Pancreas (tissue), 10 donors: ENCODE data around the gene NRG4. TPM values are rescaled to one million over a fixed set of nuclear protein-coding genes. Genes with fewer than 3 reads are reported as not detected.
A peak's percentile ranks its signal among the peaks of the same experiment; 100 is the strongest.

Experiments
- ATAC-seq, 4 donors: fragments of 200-7000 bp; cut with Tn5 transposase; one replicate each; pipeline versions ENCODE4 v1.8.0 to v1.9.1; 2020; ENCODE audit warnings: mild to moderate bottlenecking in 4 of 4, moderate library complexity in 4 of 4
- DNase-seq, 6 donors: peaks; one replicate each; pipeline ENCODE4 v3.0.0-alpha.2; 2020
- FAIRE-seq: peaks from 2 replicates; lab custom pipeline; 2012; peaks lifted over from hg19 to GRCh38; lab: Jason Lieb, UNC
- H3K27ac ChIP-seq, 4 donors: fragments of 200-600 bp; sonication (generic); 1 replicate in 3 of 4; 2 replicates in 1 of 4; pipeline versions ENCODE4 v1.5.0 to v1.8.0; 2020
- H3K27me3 ChIP-seq, 4 donors: fragments of 200-600 bp; one replicate each; pipeline ENCODE4 v1.8.0; 2021
- H3K36me3 ChIP-seq, 3 donors: fragments of 200-600 bp; sonication (generic) in 1 of 3; one replicate each; pipeline versions ENCODE4 v1.5.0 to v1.8.0; 2020 to 2021
- H3K4me1 ChIP-seq, 3 donors: fragments of 200-600 bp; one replicate each; pipeline ENCODE4 v1.8.0; 2021
- H3K4me3 ChIP-seq, 4 donors: fragments of 200-600 bp; sonication (generic) in 2 of 4; one replicate each; pipeline versions ENCODE4 v1.5.0 to v1.8.0; 2020 to 2021
- H3K9me3 ChIP-seq, 4 donors: fragments of 200-600 bp; one replicate each; pipeline ENCODE4 v1.8.0; 2021
- CTCF ChIP-seq, 4 donors: fragments of 200-600 bp; sonication (generic) in 3 of 4; IDR thresholded peaks; one replicate each; pipeline versions ENCODE4 v1.5.0 to v1.8.0; 2021; ENCODE audit warnings: antibody characterized with exemption in 4 of 4
- WGBS, 2 donors: extraction: QIAGEN DNeasy Blood & Tissue Kit; methylation state at CpG; one replicate each; pipeline ENCODE4 v1.1.7; 2013; 5-methylcytosine and 5-hydroxymethylcytosine counted together
- intact Hi-C, 3 donors: fragments of 100-400 bp; cut with DNase I; formaldehyde crosslinking; loops; one replicate each; pipeline versions ENCODE4 v1.11.1 to v1.14.2; 2022
- polyA plus RNA-seq, 2 donors: library from polyadenylated mRNA; stranded (reverse); fragments of 200-250 nt; gene quantifications; one replicate each; pipeline ENCODE4 v1.2.3, GENCODE V29; 2013
- total RNA-seq, 6 donors: library from RNA; stranded (reverse); fragmentation: NEBNext Ultra II Directional in 4 of 6; extraction: Animal tissue kit (Norgen Biotek cat#: 25700) in 4 of 6; gene quantifications; one replicate each; pipeline versions ENCODE4 v1.2.1 to v1.2.4, GENCODE V29; 2021 to 2023
- donor health status: healthy with polysubstance abuse.
- donor health status: DM: no; HTN: no; CAD: no; lungs with moderate emphysema.
- donor health status: DM: no; HTN: no; CAD: no.
- donor health status: control.
- donor health status: control.
- donor health status: Bipolar disorder and iron deficiency.
- donor health status: DM: yes; HTN: yes; CAD: no.
- donor health status: DM: no; HTN: no; CAD: no.
- donor health status: DM: no; HTN: no; CAD: no.
- donor health status: DM: yes; HTN: yes; CAD: no.

Gene NRG4
- total and polyA plus RNA-seq, 8 donors, result 6.0 to 50.1 (median 27.8) TPM

- Histone ChIP-seq H3K4me3 (no peak overlapping the region), H3K9me3 (no peaks in the 10 kb centered on the region), H3K27ac (no peak overlapping the region), H3K36me3 (no peaks in the 10 kb centered on the region), H3K27me3 (no peaks in the 10 kb centered on the region), H3K4me1 (peaks cover 0 to 6% (median 0%) of the 10 kb centered on the region in 3 donors)
- no peak for ATAC-seq
- FAIRE-seq, result no peak
- intact Hi-C loops, result loop anchor here in 1 of 3 donors (10.0 kb wide), 1 partner anchor 56 kb away; the partner anchor contains the start of gene UBE2Q2
- no peak for DNase-seq
- TF ChIP-seq CTCF (IDR thresholded peaks at IDR 0.05), result no peak
Observed at GRCh38 chr15:75900577-75900976, 111.6 kb downstream of the NRG4 start.

- 75 to 76% methylated on average over 2 of the region's 2 CpGs for WGBS, 2 donors
- DNase-seq, result no peak
Observed at GRCh38 chr15:75895731-75896130, 116.5 kb downstream of the NRG4 start.

GRCh38 chr15:75891895-75892294 lies 120.3 kb downstream of the NRG4 start:
- intact Hi-C loops, result no loop called here
- Histone ChIP-seq H3K27ac (no peak overlapping the region), H3K4me3 (no peak overlapping the region), H3K4me1 (no peaks in the 10 kb centered on the region), H3K9me3 (no peaks in the 10 kb centered on the region), H3K27me3 (no peaks in the 10 kb centered on the region), H3K36me3 (no peaks in the 10 kb centered on the region)
- FAIRE-seq, result no peak
- peak in 1 of 4 donors; percentile 47 for ATAC-seq
- TF ChIP-seq CTCF (IDR thresholded peaks at IDR 0.05), result no peak
- DNase-seq, result no peak

More at GRCh38 chr15:75895731-75896130, 116.5 kb downstream of the NRG4 start:
- no peak for FAIRE-seq
- no peaks in the 10 kb centered on the region for H3K27me3 ChIP-seq
- H3K9me3 ChIP-seq, result no peaks in the 10 kb centered on the region
- no peak overlapping the region for H3K4me3 ChIP-seq
- no peaks in the 10 kb centered on the region for H3K4me1 ChIP-seq
- H3K36me3 ChIP-seq, result no peaks in the 10 kb centered on the region
- no peak overlapping the region for H3K27ac ChIP-seq
- TF ChIP-seq CTCF (IDR thresholded peaks at IDR 0.05), result no peak
- intact Hi-C loops, result no loop called here
- no peak for ATAC-seq

Other genes with a start within 250 kb of the NRG4 start
- 10 to 100 TPM in 4 of 6 donors, 1 to 10 TPM in 2; 8.7 to 19.4 (median 10.6) TPM for gene UBE2Q2, start 169.0 kb downstream of the NRG4 start, total RNA-seq
- gene UBE2Q2, start 169.0 kb downstream of the NRG4 start, polyA plus RNA-seq, result 10 to 100 TPM; 10.9 to 15.8 TPM
- 10 to 100 TPM; 12.1 to 14.9 (median 12.7) TPM for gene FBXO22, start 108.5 kb downstream of the NRG4 start, total RNA-seq
- 1 to 10 TPM; 3.1 to 7.1 TPM for gene FBXO22, start 108.5 kb downstream of the NRG4 start, polyA plus RNA-seq
- gene TMEM266, start 47.6 kb upstream of the NRG4 start, total RNA-seq, result 1 to 10 TPM; 1.9 to 5.5 (median 4.2) TPM
- gene TMEM266, start 47.6 kb upstream of the NRG4 start, polyA plus RNA-seq, result 1 to 10 TPM; 1.9 to 4.3 TPM